ENCODE data around the gene MRM2. TPM values are rescaled to one million over a fixed set of nuclear protein-coding genes. Genes with fewer than 3 reads are reported as not detected.

MRM2 gene
- total RNA-seq, 1 experiment from 2014 or later: 34.7 TPM

DNA sequence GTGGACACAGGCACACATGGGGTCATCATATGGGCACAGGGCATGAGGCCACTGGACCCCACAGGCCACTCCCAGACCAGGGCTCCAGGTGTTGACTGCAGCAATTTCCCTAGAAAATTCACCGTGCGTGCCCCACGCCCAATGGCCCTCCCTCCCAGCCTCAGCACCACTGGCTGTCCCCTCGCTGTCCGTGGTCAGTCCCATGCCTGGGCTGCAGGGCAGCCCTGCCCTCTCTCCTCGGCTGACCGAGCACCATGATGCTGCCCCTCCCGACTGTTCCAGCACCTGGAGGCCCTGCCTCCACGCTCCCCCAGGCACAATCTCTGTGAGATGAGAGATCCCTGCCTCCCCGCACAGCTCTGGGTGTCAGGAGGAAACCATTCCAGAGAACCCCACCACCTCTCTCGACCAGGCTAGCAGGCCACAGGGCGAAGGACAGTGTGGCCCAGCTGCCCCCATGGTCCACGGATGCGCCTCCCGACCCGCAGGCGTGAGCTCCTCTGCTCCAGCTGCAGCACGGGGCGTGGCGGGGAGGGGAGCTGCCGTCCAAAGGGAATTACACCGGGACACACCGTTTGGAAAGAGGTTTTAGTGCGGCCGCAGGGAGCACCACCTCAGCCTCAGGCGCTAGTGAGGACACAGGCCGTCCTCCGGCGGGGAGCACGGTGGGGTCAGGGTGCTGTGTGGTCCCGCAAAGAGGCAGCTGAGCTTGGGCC lies 12.6 kb upstream of the MRM2 start:
- no peaks in the 10 kb centered on the region for H3K9me2 ChIP-seq (ENCODE audit: insufficient read depth)
- intact Hi-C loops (cut with micrococcal nuclease): no loop called here
- H3K4me2 ChIP-seq (ENCODE audit: low read length): no peak overlapping the region
- H3K9me3 ChIP-seq (ENCODE audit: control insufficient read depth in 1 of 2, insufficient read depth in 1 of 2, low read depth in 1 of 2, low read length in 2 of 2): no peaks in the 10 kb centered on the region
- H2AFZ ChIP-seq (ENCODE audit: low read depth, low read length, poor library complexity, severe bottlenecking): no peak overlapping the region
- TF ChIP-seq ATF3 (IDR thresholded peaks at IDR 0.05): no peak
- no peak for TF ChIP-seq EZH2phosphoT487 (IDR thresholded peaks at IDR 0.05; ENCODE audit: borderline replicate concordance)
- TF ChIP-seq ZBTB33 (IDR thresholded peaks at IDR 0.05; ENCODE audit: extremely low read depth, insufficient replicate concordance, low read length): no peak
- no peak for TF ChIP-seq RAD21 (IDR thresholded peaks at IDR 0.05; ENCODE audit: low read depth)
- no peak for TF ChIP-seq CBX3 (IDR thresholded peaks at IDR 0.05; ENCODE audit: low read depth)
- no peak for TF ChIP-seq SIN3A (IDR thresholded peaks at IDR 0.05; ENCODE audit: low read depth)
- no peak for TF ChIP-seq REST (IDR thresholded peaks at IDR 0.05; ENCODE audit: low read depth)
- TF ChIP-seq, protein P1, sequence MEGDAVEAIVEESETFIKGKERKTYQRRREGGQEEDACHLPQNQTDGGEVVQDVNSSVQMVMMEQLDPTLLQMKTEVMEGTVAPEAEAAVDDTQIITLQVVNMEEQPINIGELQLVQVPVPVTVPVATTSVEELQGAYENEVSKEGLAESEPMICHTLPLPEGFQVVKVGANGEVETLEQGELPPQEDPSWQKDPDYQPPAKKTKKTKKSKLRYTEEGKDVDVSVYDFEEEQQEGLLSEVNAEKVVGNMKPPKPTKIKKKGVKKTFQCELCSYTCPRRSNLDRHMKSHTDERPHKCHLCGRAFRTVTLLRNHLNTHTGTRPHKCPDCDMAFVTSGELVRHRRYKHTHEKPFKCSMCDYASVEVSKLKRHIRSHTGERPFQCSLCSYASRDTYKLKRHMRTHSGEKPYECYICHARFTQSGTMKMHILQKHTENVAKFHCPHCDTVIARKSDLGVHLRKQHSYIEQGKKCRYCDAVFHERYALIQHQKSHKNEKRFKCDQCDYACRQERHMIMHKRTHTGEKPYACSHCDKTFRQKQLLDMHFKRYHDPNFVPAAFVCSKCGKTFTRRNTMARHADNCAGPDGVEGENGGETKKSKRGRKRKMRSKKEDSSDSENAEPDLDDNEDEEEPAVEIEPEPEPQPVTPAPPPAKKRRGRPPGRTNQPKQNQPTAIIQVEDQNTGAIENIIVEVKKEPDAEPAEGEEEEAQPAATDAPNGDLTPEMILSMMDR (IDR thresholded peaks at IDR 0.05 in 2 of 3, conservative IDR thresholded peaks at IDR 0.05 in 1 of 3; ENCODE audit: borderline replicate concordance in 1 of 3, insufficient read depth in 1 of 3, low read depth in 2 of 3, low read length in 2 of 3): no peak
- no peak for TF ChIP-seq SP1 (IDR thresholded peaks at IDR 0.05; ENCODE audit: low read depth)
- TF ChIP-seq ELF1 (IDR thresholded peaks at IDR 0.05; ENCODE audit: borderline replicate concordance, low read depth): no peak
- TF ChIP-seq CEBPB (IDR thresholded peaks at IDR 0.05; ENCODE audit: low read depth): no peak
- TF ChIP-seq ZNF274 (IDR thresholded peaks at IDR 0.05; ENCODE audit: low read depth, low read length): no peak
- TF ChIP-seq YY1 (IDR thresholded peaks at IDR 0.05; ENCODE audit: extremely low read depth, insufficient replicate concordance, low read depth, low read length): no peak
- no peak for TF ChIP-seq FOSL1 (IDR thresholded peaks at IDR 0.05; ENCODE audit: low read depth)
- TF ChIP-seq ZFX (IDR thresholded peaks at IDR 0.05): no peak
- TF ChIP-seq TCF7L2 (IDR thresholded peaks at IDR 0.05; ENCODE audit: borderline replicate concordance, extremely low read depth, insufficient read depth, insufficient read length): no peak
- no peak for TF ChIP-seq EZH2 (IDR thresholded peaks at IDR 0.05)
- TF ChIP-seq, protein P2, sequence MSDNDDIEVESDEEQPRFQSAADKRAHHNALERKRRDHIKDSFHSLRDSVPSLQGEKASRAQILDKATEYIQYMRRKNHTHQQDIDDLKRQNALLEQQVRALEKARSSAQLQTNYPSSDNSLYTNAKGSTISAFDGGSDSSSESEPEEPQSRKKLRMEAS (IDR thresholded peaks at IDR 0.05): no peak
- no peak for TF ChIP-seq EGR1 (IDR thresholded peaks at IDR 0.05; ENCODE audit: low read depth)
- no peak for TF ChIP-seq JUND (IDR thresholded peaks at IDR 0.05)
- peaks cover 6 to 15% of the 10 kb centered on the region in 2 experiments; a peak in 3 of 4 replicates for H3K4me1 ChIP-seq (ENCODE audit: control insufficient read depth in 1 of 2, insufficient read depth in 2 of 2, low read length in 2 of 2)
- no peak overlapping the region for H3K9ac ChIP-seq (ENCODE audit: low read length)
- POLR2A ChIA-PET: no interaction called here
- H3K27ac ChIP-seq (ENCODE audit: low read depth, low read length): no peak overlapping the region
- DNase-seq (ENCODE audit: low read depth, low spot score) (no peak), ATAC-seq (no peak)
- BruUV-seq (replicated peaks): no TSS peak
- H3K4me3 ChIP-seq (replicated peaks in 1 of 2; ENCODE audit: low read depth in 1 of 2, low read length in 2 of 2): no peak overlapping the region
- no peaks in the 10 kb centered on the region for H3K36me3 ChIP-seq (ENCODE audit: control insufficient read depth in 1 of 2, insufficient read depth in 2 of 2, low read length in 2 of 2)
- CTCF ChIA-PET: no interaction called here
- no peaks in the 10 kb centered on the region for H4K20me1 ChIP-seq (ENCODE audit: insufficient read depth)
- H3K79me2 ChIP-seq (ENCODE audit: insufficient read depth, low read length): no peaks in the 10 kb centered on the region
- RAD21 ChIA-PET (ENCODE audit: low non-redundant PET in 1 of 2, low total read pairs in 2 of 2, uncharacterized antibody in 2 of 2, unreplicated experiment in 2 of 2): interaction anchor here in 1 of 2 experiments (0.5 kb wide), 1 partner anchor 1128 kb away, joined by 3 read pairs; no protein-coding TSS in a partner anchor
- H3K27me3 ChIP-seq (ENCODE audit: insufficient read depth, low read length): no peaks in the 10 kb centered on the region

All from HCT116 (cell line).